HG03575 (cell line): Measurements from ENCODE around the gene RFC2.
"Not testable (repeated sequence)": the region's sequence is repeated elsewhere in the genome, so short reads cannot be mapped to it uniquely, and the experiment has no call there.

Experiments
- ATAC-seq: cut with Tn5 transposase; IDR thresholded peaks from one replicate; pipeline ENCODE4 v1.9.1; 2021; ENCODE audit not compliant: unreplicated experiment, insufficient number of reproducible peaks, low FRiP score; ENCODE audit errors: extremely low read depth

RFC2 gene

DNA sequence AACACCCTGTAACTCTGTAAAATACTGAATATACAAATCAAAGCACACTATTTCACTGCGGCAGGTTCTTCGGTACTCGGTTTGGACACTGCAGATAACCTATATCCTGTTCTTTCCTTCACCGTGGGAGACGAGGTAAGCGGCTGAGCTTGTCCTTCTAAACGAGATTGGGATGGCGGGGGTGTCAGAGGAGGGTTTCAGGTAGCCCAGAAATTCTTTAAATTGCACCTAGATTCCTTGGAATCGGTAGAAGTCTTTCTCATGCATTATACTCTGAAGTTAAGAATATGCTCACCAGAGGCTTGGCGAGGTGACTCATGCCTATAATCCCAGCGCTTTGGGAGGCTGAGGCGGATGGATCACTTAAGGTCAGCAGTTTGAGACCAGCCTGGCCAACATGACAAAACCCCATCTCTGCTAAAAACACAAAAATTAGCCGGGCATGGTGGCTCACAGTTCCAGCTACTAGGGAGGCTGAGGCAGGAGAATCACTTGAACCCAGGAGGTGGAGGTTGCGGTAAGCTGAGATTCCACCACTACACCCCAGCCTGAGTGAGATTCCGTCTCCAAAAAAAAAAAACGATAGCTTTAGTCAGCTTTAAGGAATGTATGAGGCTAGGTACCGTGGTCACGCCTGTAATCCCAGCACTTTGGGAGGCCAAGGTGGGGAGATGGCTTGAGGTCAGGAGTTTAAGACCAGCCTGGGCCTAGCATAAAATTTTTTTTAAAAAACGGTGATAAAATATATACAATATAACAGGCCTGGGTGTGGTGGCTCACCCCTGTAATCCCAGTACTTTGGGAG, 54.4 kb downstream of the RFC2 start:
- ATAC-seq, result no peak

DNA sequence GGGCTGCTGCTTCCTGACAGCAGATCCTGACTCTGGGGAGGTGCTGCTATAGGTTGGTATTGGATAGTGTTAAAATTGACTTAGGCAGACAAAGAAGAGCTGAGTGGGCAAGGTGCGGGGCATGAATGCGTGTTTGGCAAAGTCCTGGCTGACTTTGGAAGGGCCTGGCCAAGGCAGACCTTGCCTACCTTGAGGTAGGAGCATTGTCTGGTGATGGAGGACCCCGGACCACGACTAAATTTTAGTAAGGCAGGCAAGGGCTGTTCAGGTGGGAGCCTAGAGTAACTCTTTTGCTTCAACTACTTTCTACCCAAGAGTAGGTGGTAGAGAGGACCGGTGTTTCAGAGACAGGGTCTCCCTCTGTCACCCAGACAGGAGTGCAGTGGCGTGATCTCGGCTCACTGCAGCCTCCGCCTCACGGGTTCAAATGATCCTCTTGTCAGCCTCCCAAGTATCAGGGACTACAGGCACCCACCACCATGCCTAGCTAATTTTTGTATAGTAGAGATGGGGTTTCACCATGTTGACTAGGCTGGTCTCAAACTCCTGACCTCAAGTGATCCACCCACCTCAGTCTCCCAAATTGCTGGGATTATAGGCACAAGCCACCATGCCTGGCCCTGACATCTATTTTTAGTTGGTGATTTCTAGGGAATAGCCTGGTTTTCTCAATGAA, 56.6 kb downstream of the RFC2 start:
- no peak for ATAC-seq

DNA sequence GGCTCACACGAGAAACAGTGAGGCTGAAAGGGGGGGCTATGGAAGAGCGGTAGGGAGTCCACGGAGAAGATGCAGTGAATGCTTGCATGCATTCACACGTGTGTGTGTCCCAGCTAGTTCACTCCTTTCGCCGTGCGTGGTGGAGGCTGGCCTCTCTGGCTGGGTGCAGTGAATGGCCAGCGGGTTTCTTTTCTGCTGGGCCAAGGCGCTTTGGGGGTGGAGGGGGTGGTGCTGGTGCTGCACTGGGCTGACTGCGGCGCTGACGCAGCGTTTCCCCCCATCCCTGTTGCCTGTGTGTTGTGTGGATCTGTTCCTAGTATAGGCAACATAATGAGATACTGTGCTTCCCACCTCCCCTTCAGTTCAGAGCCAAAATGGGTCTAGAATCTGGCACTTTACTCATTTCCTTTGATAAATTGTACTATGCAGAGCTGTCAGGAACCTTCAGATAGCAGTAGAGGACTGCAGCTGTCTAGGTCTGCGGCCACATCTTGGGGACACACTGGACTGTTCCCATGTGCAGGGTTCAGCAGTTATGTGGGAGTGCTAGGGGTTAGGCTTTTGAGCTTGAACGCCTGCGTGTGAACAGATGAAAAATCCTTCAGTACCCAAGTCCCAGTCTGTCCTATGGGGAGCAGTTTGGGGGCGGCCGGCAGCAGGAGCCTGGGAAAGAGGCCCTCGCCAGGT, 58.1 kb downstream of the RFC2 start:
- ATAC-seq, result not testable (repeated sequence)

DNA sequence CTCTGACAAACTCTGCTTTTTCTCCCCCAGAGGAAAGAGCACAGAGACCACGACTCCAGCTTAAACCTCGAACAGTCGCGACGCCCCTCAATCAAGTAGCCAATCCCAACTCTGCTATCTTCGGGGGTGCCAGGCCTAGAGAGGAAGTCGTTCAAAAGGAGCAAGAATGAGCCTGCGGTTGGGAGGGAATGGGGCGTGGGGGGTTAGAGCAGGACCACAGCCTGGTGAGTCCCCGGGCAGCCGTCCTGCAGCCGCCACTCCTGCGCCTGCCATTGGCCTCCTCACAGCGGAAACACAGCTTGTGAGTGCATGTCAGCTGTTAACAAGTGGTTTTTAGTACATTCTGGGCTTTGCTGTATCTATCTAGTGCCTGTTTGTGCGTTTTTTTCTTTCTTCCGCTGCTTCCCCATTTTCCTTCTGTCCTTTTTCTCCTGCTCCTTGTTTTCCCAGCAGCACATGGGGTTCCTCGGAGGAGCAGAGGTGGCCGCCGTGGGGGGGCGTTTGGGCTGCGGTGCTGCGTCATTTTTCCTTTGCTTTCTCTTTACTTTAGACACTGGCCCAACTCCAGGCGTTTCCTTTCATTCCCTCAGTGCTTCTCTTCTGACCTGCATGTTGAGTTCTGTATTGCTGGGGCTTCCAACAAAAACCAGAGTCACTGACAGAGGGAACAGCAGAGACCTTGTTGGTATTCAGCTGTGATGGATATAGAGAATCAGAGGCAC, 58.9 kb downstream of the RFC2 start:
- not testable (repeated sequence) for ATAC-seq

DNA sequence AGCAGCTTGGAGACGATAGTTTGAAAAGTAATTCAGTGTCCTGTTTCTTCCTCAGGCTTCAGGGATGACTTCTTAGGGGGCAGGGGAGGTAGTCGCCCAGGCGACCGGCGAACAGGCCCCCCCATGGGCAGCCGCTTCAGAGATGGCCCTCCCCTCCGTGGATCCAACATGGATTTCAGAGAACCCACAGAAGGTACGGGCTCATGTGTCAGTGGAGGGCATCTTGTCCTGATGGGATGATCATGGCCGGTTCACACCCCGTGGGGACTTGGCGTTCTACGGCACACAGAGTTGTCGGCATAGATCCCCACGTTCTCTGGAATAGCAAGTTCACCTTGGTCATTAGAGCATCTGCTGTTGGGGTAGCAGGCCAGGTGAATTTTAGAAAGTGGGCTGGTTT, 59.5 kb downstream of the RFC2 start:
- no peak for ATAC-seq

DNA sequence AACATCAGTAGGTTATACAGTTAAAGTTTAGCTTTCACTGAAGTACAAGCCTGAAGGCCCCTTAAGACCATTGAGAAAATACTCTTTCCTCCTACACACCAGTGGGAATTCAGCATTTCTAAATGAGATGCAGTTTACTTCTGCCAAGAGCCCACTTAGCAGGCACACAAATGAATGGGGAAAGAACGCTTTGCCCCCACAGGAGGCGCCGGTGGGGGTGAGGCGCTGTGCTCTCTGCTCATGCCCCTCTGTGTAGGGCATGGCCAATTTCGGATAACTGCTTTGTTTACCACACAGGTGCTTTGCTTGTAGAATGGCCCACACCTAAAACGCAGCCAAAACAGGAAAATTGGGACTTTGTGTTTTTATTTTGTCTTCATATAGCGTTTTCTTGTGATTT, 60.3 kb downstream of the RFC2 start:
- no peak for ATAC-seq

DNA sequence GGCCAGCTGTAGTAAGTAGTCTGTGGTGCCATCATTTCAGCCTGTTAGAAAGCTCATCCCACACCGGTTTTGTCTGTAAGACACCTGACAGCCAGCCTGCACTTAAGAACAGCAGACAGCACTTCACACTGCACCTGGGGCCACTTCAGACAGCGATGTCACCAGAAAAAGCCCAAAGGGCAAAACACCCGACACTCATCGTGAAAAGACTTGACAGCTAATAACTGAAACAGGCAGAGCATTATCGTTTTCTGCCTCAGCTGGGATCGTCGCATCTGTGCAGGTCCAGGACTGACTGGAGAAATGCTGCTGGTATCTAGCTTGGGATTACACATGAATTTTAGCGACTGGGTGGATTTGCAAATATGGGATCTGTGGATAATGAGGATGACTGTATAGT, 61.1 kb downstream of the RFC2 start:
- no peak for ATAC-seq

DNA sequence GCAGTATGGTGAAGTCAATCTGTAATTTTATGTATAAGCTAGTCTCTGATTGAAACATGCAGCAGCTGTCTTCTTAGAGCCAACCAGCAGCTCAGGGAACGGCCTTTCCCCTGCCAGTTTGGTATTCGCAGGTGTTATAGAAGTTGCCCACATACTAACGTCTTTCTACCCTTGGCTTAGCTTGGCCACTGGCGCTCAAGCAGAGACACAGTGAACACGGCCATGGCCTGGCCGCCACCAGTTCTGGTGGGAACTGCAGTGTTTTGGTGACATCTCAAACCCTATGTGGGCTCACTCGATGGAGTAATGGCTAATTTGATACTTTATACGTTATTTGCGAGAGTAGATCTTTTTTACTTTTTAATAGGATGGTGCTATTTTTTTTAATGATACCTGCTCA, 63.0 kb downstream of the RFC2 start:
- ATAC-seq, result no peak

DNA sequence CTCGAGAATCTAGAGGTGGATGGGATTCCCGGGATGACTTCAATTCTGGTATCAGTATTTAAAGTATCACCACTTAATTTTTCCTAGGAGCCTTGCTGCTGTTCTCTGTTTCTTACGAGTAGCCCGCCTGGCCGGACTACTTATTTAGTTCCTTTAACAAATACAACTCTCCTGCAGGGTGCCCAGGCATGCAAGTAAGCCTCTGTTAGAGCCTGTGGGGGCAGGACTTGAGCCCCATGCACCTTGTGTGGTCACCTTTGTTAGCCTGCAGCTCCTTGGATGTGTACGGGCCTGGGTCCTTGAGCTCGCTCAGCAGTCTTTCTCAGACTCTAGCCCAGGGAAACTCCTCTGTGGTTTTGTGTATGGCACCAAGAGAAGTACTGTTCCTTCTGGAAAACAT, 63.9 kb downstream of the RFC2 start:
- no peak for ATAC-seq

DNA sequence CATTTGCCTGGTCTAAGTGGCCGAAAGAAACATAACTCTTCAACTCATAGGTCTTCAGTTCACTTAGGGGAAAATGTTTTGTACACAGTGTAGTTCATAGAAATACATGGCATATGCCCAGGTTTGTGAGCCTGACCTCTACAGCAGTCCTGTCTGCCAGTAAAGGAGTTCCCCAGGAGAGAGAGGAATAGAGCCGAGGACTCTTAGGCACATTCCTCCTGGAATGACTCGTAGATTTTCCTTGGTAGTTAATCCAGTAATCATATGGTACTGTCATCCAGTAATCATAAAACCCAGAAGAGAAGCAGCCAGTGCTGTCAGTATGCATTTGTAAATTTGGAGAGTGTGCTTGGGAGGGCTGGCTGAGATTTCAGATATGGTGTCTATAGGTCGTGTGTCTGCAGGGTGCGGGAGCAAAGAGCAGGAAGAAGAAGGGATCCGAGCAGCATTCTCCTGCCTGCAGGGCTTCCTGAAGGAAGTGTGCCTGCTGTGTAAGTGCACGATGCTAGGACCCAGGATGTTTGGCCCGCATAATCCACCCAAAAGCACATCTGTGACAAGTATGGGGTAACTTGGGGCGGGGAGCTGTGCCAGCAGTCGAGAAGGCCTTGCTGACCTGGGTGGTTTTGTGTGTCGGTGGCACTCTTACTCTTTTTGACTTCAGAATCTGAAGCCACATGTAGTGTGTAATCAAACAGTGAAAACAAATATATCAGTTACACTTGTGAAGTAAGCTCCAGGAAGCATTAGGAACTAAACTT, 66.1 kb downstream of the RFC2 start:
- ATAC-seq, result no peak

DNA sequence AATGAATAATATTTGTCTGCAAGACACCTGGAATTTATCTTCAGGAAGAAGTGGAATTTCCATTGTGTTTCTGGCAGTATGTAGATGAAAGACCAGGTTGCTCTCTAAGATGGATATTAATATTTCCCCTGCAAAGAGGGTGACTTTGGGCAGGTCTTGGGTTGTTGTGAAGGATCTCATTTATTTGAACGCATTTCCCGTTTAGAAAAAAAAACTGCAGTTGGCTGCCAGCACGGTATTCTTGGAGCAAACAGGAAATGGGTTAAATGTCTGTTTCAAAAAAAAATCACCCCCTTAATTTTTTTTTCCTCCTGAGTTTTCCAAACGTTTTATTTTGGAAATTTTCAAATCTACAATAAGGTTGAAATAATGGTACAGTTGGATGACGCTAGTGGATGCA, 68.6 kb downstream of the RFC2 start:
- ATAC-seq, result no peak

DNA sequence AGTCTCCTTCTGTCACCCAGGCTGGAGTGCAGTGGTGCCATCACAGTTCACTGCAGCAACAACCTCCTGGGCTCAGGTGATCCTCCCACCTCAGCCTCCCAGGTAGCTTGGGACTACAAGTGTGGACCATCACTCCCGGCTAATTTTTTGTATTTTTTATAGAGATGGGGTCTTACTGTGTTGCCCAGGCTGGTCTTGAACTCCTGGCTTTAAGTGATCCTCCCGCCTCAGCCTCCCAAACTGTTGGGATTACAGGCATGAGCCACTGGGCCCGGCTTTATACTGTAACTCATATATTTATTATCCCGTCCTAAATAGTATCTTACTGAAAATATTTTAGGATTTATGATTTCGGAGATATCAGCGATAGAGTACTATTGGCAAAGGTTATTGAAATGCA, 69.2 kb downstream of the RFC2 start:
- no peak for ATAC-seq

DNA sequence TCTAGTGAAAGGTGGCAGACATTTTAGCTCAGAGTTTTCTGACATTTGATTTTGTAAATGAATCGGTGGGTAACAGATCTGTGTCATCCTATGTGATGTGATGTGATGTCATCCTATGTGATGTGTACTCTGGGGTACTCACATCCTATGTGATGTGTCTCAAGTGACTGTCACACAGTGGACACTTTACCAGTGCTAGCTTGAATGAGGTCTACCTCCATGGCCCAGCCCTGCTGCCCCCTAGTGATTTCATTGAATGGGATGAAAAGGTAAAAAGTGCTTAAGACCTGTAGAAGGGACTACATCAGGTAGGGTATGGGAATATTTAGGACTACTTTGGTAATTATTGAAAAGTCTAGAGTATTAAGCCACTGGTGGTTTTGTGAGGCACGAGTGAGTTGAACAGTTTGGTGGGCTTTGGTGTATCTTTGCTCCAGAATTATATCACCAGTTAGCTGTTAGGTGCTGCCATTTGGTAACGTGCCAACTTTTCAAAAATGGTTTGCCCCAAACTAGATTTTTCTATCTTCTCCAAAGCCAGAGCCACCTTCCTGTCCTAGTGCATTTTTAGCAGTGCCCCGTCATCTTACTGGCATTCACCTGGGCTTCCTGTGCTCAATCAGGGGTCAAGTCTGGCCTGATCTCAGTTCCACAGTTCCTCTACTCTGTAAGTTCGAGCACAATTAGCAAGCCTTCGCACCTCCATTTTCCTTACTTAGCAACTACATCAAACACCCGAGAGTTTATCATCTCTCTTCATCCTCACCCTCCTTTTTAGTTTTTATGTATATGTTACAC, 70.3 kb downstream of the RFC2 start:
- ATAC-seq, result no peak

DNA sequence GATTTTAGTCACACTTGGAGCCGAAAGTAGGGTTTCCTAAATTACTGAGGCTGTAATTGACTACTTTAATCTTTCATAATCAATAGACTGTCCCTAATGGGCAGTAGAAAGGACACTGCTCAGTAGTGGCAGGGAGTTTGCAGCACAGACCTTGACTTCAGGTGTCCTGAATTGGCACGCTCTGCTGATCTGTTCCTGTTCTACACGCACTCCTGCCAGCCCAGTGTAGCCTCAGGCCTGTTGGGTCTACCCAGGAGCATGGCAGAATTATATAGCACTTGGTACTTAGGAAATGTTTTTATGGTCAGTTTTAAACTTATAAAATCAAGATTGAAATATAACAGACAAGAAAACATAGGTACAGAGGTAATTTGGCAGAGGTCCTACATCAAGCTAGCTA, 71.1 kb downstream of the RFC2 start:
- ATAC-seq, result no peak

DNA sequence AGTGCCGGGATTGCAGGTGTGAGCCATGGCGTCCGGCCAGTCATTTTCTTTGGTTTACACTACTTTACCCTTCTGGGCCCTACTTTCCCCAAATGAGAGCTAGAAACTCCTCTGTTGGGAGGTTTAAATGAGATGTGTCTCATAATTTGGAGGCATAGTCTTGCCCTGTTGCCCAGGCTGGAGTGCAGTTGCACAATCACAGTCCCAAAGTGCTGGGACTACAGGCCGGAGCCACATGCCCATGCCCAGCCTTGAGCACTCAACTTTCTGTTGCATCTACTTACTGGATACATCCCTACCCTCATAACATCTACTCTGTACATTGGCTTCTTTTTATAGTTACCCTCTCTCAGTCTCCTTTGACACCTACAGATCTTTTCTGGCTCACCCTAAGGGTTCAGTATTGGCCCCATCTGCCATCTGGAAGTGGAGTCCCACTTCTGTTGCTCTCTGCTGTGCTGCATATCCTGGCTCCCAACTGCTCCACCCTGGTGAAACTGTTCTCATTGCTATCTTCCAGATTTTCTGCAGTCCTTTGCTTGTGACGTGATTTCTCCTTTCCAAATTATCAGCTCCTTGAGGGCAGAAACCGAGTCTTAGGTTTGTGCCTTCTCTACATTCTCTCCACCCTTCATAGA, 71.6 kb downstream of the RFC2 start:
- no peak for ATAC-seq

DNA sequence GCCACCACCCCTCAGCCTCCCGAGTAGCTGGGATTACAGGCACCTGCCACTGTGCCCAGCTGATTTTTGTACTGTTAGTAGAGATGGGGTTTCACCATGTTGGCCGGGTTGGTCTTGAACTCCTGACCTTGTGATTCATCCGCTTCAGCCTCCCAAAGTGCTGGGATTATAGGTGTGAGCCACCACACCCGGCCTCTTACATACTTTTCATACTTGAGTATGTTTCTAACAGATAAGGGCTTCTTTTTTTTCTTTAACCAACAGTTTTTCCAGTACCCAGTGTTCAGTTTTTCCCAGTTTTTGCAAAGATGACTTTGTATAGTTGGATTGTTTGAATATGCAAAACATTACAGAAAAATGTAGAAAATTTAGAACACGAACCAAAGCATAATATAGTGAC, 72.4 kb downstream of the RFC2 start:
- ATAC-seq, result no peak
